ENCODE results near the gene DLST.
"Not testable (repeated sequence)": the region's sequence is repeated elsewhere in the genome, so short reads cannot be mapped to it uniquely, and the experiment has no call there.

Gene DLST

GRCh38 chr14:74918380-74918779, 36.7 kb downstream of the DLST start:
- no peak for DNase-seq (ENCODE audit: low spot score)

DNA sequence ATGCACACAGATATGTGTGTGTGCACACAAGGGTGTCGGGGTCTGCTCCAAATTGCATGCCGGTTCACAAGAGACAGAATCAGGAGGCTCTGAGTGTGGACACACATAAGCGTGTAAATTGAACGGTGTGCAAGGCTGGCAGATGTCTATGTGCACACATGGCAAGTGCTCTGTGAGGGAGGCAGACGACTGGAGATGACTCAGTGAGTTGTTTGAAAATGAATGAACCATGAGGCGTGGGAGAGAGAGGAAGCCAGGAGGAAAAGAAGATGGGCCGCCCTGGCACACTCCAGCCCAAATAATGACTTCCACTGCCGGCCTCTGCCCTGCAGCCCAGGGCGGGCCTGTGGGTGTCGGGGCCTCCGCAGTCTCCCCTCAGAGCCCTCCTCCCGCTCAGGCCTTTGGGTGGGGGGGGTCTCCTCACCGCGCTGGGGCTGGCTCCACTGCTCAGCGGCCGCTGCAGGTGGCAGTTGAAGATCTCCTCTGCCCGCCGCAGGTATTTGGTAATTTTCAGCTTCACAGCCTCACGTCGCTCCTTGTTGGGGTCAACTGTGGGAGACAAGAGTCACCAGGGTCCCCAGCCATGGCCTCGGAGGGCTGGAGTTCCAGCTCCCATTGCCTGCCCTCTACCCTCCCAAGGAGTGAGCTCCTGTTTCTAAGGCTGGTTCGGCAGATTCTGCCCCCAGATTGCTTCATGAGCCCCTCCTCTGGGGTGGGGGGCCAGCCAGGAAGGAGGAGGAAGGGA, 37.9 kb downstream of the DLST start:
- DNase-seq (ENCODE audit: low spot score): no peak

GRCh38 chr14:74920281-74920680, 38.6 kb downstream of the DLST start:
- DNase-seq (ENCODE audit: low spot score): no peak

GRCh38 chr14:74921053-74921620, 39.4 kb downstream of the DLST start:
- no peak for DNase-seq (ENCODE audit: low spot score)

- DNase-seq (ENCODE audit: low spot score): no peak
These were observed 40.5 kb downstream of the DLST start for GRCh38 chr14:74921987-74922751.

- peak; percentile 91 for DNase-seq (ENCODE audit: low spot score)
These were observed 41.2 kb downstream of the DLST start, which contains the start of gene RPS6KL1 for GRCh38 chr14:74922752-74923401. RPS6KL1 (minus strand) TSS chr14:74923260; CDS start chr14:74921541, 1,719 bp downstream.

GRCh38 chr14:74924061-74924460, 42.3 kb downstream of the DLST start:
- no peak for DNase-seq (ENCODE audit: low spot score)

GRCh38 chr14:74927225-74927624, 45.5 kb downstream of the DLST start:
- DNase-seq (ENCODE audit: low spot score): no peak

DNA sequence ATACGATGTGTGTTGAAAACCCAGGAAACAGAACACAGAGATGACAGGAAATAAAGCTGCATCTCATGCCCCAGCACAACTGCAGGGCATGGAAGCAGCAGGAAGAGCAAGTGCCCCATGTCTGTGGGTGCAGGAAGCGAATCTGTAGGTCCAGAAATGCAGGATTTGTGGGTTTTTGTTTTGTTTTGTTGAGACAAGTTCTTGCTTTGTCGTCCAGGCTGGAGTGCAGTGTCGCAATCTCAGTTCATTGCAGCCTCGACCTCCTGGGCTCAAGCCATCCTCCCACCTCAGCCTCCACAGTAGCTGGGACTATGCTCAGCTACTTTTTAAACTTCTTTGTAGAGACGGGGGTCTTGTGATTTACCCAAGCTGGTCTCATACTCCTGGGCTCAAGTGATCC, 47.5 kb downstream of the DLST start:
- DNase-seq (ENCODE audit: low spot score): no peak

DNA sequence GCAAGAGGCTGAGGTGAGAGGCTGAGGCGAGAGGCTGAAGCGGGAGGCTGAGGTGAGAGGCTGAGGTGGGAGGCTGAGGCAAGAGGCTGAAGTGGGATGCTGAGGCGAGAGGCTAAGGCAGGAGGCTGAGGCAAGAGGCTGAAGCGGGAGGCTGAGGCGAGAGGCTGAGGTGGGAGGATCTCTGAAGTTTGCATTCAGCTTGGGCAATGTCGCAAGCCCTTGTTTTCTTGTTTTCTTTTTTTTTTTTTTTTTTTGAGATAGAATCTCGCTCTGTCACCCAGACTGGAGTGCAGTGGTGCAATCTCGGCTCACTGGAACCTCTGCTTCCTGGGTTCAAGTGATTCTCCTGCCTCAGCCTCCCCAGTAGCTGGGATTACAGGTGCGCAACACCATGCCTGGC, 50.0 kb downstream of the DLST start:
- not testable (repeated sequence) for DNase-seq (ENCODE audit: low spot score)

- DNase-seq (ENCODE audit: low spot score): no peak
These were observed 50.7 kb downstream of the DLST start for GRCh38 chr14:74932401-74932901.

GRCh38 chr14:74932936-74933335, 51.2 kb downstream of the DLST start:
- not testable (repeated sequence) for DNase-seq (ENCODE audit: low spot score)

DNA sequence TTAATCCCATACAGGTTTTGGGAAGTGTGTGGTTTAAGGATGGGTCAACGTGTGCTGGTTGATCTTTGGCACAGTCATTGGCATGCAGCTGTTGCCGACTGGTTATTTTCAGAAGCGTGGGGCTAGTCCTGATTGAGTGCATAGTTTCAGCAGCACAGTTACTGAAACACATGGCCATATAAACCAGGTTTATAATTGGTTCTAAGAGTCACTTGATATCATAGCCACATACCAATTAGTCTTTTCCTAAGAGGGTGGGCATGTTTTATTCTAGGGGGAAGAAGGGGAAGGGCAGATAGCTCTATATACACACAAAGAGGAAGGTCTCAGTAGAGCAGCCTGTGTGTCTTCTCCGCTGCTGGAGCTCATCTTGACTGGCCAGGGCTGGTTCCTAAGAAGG, 52.3 kb downstream of the DLST start:
- DNase-seq (ENCODE audit: low spot score): no peak

DNA sequence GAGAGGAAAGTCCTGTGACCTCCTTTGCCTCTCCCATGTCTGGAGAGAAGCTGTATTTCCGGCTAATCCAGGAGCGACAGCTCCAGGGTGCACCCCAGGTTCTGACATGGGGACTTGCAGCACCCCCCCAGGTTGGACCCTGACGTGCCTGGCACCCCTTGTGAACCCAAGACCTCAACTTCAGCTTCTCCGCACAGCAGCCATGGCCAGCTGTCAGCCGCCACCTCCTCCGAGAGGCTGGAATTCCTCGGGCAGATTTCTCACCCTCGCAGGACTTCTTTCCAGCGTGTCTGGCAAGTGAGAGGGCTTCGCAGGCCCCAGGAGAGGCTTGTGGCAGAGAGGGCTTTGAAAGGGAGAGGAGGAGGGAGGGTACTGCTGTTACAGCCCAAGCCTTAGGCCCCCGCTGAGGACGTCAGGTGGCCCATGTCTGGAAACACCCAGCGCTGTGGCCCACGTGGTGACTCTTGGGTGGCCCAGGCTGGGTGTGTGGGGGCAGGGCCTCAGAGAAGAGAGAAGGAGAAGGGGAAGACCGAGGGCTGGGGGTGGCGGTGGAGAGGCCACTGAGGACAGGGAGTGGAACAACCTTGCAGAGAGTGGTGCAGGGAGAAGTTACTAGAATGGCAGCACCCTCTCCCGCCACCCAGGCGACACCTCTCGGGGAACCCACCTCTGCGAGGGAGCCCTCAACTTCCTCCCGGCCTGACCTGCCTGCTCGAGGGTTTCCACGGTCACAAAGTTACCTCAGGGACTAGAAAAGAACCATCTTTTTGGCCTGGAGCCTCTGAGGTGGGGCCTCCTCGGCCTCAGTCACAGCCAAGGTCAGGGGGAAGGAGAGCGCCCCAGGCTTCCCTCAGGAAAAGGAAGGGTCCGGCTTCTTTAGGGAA, 53.0 kb downstream of the DLST start:
- DNase-seq (ENCODE audit: low spot score): peak; percentile 49

DNA sequence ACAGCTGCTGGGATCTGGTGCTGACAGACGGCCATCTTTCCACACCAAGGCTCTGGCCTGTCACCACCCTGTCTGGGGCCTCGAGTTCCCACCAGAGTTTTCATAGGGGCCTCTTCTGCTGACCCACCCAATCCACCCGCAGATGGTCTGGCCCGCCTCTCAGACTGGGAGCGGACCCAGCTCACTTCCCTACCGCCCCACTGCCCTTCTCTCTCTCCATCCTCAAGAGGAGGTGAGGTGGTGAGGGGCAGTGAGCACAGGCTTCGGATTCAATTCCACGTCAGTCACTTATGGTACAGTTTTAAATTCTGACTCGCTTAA, 53.6 kb downstream of the DLST start:
- peak; percentile 35 for DNase-seq (ENCODE audit: low spot score)

DNA sequence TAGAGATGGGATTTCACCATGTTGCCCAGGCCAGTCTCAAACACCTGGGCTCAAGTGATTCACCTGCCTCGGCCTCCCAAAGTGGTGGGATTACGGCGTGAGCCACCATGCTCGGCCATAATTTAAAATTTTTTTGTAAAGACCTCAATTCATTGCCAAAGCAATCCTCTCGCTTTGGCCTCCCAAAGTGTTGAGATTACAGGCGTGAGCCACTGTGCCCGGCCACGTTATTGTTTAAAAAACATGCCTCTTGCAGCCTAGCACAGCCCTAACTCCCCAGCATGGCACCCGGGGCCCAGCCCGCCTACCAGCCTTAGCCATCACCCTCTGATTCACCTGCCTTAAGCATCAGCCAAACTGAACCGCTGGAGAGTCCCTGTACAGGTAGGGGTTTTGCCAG, 54.4 kb downstream of the DLST start:
- DNase-seq (ENCODE audit: low spot score): no peak

DNA sequence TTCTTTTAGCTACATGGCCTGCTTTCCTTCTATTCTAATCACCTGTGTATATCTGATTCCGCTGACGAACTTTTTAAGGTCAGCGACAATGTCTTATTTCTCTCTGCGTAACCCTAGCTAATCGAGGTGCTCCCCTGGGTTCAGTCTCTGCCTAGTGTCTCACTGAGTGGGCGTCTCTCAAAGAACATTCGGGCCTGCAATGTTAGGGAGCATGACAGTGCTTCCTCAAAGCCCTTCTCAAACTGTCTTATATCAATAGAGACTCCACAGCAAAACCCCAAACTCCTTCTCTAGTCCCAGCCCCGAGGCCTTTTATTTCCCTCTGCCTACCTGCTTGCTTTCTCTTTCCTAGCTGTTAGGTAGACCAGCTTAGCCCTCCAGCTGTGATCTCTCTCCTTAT, 55.0 kb downstream of the DLST start:
- DNase-seq (ENCODE audit: low spot score): no peak

DNA sequence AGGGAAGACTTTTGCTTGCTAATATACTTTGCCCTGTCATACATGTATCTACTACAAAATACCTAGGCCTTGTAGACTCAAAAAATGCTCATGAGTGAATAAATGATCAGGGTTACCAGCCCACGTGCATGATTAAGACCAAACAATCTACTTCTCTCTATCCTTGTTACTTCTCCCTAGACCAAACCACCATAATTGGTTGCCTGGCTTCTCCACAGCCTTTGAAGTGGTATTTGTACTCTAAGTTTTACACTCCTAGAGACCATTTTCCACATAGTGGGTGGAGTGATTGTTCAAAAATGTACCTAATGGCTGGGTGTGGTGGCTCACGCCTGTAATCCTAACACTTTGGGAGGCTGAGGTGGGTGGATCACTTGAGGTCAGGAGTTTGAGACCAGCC, 55.5 kb downstream of the DLST start:
- no peak for DNase-seq (ENCODE audit: low spot score)

GRCh38 chr14:74938531-74939495, 57.1 kb downstream of the DLST start:
- no peak for DNase-seq (ENCODE audit: low spot score)

- DNase-seq (ENCODE audit: low spot score): no peak
These were observed 59.3 kb downstream of the DLST start for GRCh38 chr14:74940956-74941565.

Measured in ecto neural progenitor cell (in vitro differentiated cells).